ENCODE measurements around the gene PPM1L.

The PPM1L gene

DNA sequence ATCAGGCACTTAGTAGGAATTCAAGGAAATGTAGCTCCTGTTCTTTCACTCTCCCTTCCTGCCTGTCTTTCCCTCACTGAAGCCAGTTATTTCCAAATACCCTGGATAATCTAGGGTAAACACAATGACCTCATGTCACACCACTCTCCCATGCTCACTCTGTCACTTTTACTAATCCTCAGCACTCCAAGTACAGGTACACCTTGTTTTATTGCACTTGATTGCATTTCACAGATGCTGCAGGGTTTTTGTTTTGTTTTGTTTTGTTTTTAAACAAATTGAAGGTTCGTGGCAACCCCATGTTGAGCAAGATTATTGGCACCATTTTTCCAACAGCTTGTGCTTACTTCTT, 40.8 kb downstream of the PPM1L start:
- no peak for FAIRE-seq
- no peak for DNase-seq (ENCODE audit: insufficient read length, low spot score)
- TF ChIP-seq TAF1 (IDR thresholded peaks at IDR 0.05; ENCODE audit: low read depth, low read length): no peak
- no peak for TF ChIP-seq POLR2AphosphoS5 (IDR thresholded peaks at IDR 0.05; ENCODE audit: low read depth, low read length)
- no peak for TF ChIP-seq PAX5 (IDR thresholded peaks at IDR 0.05; ENCODE audit: insufficient read depth, low read length, severe bottlenecking)
- TF ChIP-seq SPI1 (IDR thresholded peaks at IDR 0.05; ENCODE audit: low read depth, low read length): no peak
- TF ChIP-seq POLR2A (IDR thresholded peaks at IDR 0.05; ENCODE audit: low read depth, low read length): no peak
- TF ChIP-seq POU2F2 (IDR thresholded peaks at IDR 0.05; ENCODE audit: low read depth, low read length): no peak

DNA sequence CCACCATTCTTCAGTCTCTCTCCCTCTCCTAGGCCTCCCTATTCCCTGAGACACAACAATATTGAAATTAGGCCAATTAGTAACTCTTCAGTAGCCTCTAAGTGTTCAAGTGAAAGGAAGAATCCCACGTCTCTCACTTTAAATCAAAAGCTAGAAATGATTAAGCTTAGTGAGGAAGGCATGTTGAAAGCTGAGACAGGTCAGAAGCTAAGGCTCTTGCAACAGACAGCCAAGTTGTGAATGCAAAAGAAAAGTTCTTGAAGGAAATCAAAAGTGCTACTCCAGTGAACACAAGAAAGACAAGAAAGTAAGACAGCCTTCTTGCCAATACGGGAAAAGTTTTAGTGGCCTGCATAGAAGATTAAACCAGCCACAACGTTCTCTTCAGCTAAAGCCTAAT, 41.3 kb downstream of the PPM1L start:
- FAIRE-seq: no peak
- TF ChIP-seq POU2F2 (IDR thresholded peaks at IDR 0.05; ENCODE audit: low read depth, low read length): no peak
- TF ChIP-seq POLR2A (IDR thresholded peaks at IDR 0.05; ENCODE audit: low read depth, low read length): no peak
- no peak for TF ChIP-seq SPI1 (IDR thresholded peaks at IDR 0.05; ENCODE audit: low read depth, low read length)
- no peak for TF ChIP-seq POLR2AphosphoS5 (IDR thresholded peaks at IDR 0.05; ENCODE audit: low read depth, low read length)
- TF ChIP-seq PAX5 (IDR thresholded peaks at IDR 0.05; ENCODE audit: insufficient read depth, low read length, severe bottlenecking): no peak
- no peak for TF ChIP-seq TAF1 (IDR thresholded peaks at IDR 0.05; ENCODE audit: low read depth, low read length)
- DNase-seq (ENCODE audit: insufficient read length, low spot score): no peak

DNA sequence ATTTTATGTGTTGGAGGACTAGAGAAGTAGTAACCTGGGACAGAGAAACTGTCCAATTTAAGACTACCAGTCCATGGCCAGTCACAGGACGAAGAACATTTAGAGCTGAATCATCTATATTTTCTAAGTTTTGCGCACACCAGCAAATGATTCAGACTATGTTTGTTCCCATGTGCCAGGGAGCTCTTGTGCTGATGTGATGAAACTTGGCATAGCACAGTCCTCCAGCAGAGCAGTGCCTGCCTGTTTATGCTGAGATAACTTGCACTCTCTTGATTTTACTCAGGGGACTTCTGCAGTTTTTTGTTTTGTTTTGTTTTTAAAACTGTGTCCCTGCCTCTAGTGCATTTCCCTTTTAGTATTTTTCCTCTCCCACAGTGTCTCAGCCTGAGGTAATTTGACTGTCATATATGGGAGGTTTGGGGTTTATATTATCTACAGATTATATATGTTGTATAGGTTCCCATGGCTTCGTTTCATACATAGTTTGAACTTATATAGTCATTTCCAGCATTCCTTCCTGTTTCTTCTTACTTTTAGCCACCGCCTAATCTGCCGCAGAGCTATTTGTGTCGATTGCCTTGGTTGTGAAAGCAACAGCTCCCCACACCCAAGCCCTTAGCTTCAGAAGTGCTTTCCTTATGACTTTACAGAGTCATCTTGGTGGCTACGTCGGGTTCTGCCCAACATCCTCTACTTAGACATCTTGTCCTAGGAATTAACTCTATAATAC, 45.5 kb downstream of the PPM1L start:
- DNase-seq (ENCODE audit: insufficient read length, low spot score) (no peak), FAIRE-seq (no peak)
- TF ChIP-seq POU2F2 (IDR thresholded peaks at IDR 0.05; ENCODE audit: low read depth, low read length): 0 out of 2 replicates have a peak, but pooled peaks have one; percentile 30
- no peak for TF ChIP-seq POLR2A (IDR thresholded peaks at IDR 0.05; ENCODE audit: low read depth, low read length)
- no peak for TF ChIP-seq SPI1 (IDR thresholded peaks at IDR 0.05; ENCODE audit: low read depth, low read length)
- TF ChIP-seq TAF1 (IDR thresholded peaks at IDR 0.05; ENCODE audit: low read depth, low read length): no peak
- no peak for TF ChIP-seq POLR2AphosphoS5 (IDR thresholded peaks at IDR 0.05; ENCODE audit: low read depth, low read length)
- TF ChIP-seq PAX5 (IDR thresholded peaks at IDR 0.05; ENCODE audit: insufficient read depth, low read length, severe bottlenecking): no peak

DNA sequence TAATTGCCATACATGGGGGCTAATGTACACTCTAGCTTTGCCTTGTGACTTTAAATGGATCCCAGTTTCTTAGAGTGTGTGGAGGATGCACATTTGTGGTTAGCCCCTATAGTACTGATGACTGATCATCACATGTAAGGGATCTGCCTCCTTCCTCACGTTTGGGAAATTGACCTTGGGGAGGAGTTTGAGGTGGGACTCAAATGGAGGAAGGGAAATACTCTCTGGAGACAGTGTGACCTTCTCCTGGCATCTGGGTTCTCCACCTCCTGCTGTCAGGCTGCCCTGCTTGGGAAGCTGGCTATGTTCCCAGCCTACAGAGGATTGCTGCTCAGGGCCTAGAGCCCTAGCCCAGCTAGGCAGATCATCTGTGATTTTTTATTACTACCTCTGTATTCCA, 48.7 kb downstream of the PPM1L start:
- no peak for DNase-seq (ENCODE audit: insufficient read length, low spot score)
- no peak for FAIRE-seq
- no peak for TF ChIP-seq POU2F2 (IDR thresholded peaks at IDR 0.05; ENCODE audit: low read depth, low read length)
- no peak for TF ChIP-seq POLR2AphosphoS5 (IDR thresholded peaks at IDR 0.05; ENCODE audit: low read depth, low read length)
- no peak for TF ChIP-seq TAF1 (IDR thresholded peaks at IDR 0.05; ENCODE audit: low read depth, low read length)
- TF ChIP-seq PAX5 (IDR thresholded peaks at IDR 0.05; ENCODE audit: insufficient read depth, low read length, severe bottlenecking): no peak
- no peak for TF ChIP-seq SPI1 (IDR thresholded peaks at IDR 0.05; ENCODE audit: low read depth, low read length)
- no peak for TF ChIP-seq POLR2A (IDR thresholded peaks at IDR 0.05; ENCODE audit: low read depth, low read length)

DNA sequence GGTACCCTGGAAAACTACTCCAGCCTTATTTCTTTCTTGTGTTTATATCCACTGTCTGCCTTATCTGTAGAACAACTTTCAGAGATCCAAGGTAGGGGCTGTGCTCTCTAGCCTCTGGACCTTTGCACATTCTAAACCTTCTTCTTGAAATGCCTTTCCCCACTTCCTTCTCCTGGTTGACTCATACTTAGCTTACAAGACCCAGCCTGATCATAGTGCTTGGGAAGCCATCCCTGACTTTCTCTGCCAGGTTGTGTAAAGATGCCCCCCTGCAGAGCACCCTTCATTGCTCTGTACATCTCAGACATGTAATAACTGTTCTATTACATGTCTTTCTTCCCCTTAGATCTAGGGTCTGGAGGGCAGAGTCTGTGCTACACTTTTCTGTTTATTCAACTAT, 50.1 kb downstream of the PPM1L start:
- FAIRE-seq (no peak), DNase-seq (ENCODE audit: insufficient read length, low spot score) (no peak)
- TF ChIP-seq SPI1 (IDR thresholded peaks at IDR 0.05; ENCODE audit: low read depth, low read length) (no peak), POU2F2 (IDR thresholded peaks at IDR 0.05; ENCODE audit: low read depth, low read length) (no peak), POLR2AphosphoS5 (IDR thresholded peaks at IDR 0.05; ENCODE audit: low read depth, low read length) (no peak), PAX5 (IDR thresholded peaks at IDR 0.05; ENCODE audit: insufficient read depth, low read length, severe bottlenecking) (no peak), POLR2A (IDR thresholded peaks at IDR 0.05; ENCODE audit: low read depth, low read length) (no peak), TAF1 (IDR thresholded peaks at IDR 0.05; ENCODE audit: low read depth, low read length) (no peak)

DNA sequence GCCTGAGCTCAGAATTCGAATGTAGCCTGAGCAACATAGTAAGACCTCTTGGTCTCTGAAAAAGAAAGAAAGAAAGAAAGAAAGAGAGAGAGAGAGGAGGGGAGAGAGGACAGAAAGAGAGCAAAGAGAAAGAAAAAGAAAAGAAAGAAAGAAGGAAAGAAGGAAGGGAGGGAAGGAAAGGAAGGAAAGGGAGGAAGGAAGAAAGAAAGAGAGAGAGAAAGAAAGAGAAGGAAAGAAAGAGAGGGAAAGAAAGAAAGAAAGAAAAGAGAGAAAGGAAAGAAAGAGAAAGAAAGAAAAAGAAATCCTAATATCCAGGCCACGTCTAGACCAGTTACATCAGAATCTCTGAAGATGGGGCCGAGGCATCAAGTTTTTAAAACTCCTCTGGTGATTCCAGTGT, 50.7 kb downstream of the PPM1L start:
- TF ChIP-seq POLR2A (IDR thresholded peaks at IDR 0.05; ENCODE audit: low read depth, low read length) (no peak), POU2F2 (IDR thresholded peaks at IDR 0.05; ENCODE audit: low read depth, low read length) (no peak), POLR2AphosphoS5 (IDR thresholded peaks at IDR 0.05; ENCODE audit: low read depth, low read length) (no peak), SPI1 (IDR thresholded peaks at IDR 0.05; ENCODE audit: low read depth, low read length) (no peak), TAF1 (IDR thresholded peaks at IDR 0.05; ENCODE audit: low read depth, low read length) (no peak), PAX5 (IDR thresholded peaks at IDR 0.05; ENCODE audit: insufficient read depth, low read length, severe bottlenecking) (no peak)
- FAIRE-seq: no peak

DNA sequence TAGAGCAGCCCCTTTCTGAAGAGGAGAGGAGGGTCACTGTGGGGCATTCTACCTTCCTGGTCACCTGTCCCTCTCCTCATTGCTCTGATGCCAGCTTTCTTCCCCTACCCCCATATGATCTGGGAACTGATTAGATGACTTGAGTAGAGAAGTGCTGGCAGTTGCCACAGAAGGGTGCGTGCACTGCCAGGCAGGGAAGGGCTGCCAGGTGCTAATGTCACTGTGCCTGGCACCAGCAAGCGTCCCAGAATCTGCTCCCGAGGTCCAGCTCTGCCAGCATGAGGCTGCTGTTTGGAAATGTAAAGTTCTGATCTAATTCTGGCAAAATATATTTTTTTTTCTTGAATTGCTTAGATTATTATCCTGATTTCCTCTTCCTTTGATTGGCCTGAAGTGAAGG, 52.8 kb downstream of the PPM1L start:
- FAIRE-seq (no peak), DNase-seq (ENCODE audit: insufficient read length, low spot score) (no peak)
- TF ChIP-seq PAX5 (IDR thresholded peaks at IDR 0.05; ENCODE audit: insufficient read depth, low read length, severe bottlenecking) (no peak), POU2F2 (IDR thresholded peaks at IDR 0.05; ENCODE audit: low read depth, low read length) (no peak), POLR2AphosphoS5 (IDR thresholded peaks at IDR 0.05; ENCODE audit: low read depth, low read length) (no peak), POLR2A (IDR thresholded peaks at IDR 0.05; ENCODE audit: low read depth, low read length) (no peak), TAF1 (IDR thresholded peaks at IDR 0.05; ENCODE audit: low read depth, low read length) (no peak), SPI1 (IDR thresholded peaks at IDR 0.05; ENCODE audit: low read depth, low read length) (no peak)

More for the DNA sequence above, 50.7 kb downstream of the PPM1L start:
- DNase-seq (ENCODE audit: insufficient read length, low spot score): no peak

DNA sequence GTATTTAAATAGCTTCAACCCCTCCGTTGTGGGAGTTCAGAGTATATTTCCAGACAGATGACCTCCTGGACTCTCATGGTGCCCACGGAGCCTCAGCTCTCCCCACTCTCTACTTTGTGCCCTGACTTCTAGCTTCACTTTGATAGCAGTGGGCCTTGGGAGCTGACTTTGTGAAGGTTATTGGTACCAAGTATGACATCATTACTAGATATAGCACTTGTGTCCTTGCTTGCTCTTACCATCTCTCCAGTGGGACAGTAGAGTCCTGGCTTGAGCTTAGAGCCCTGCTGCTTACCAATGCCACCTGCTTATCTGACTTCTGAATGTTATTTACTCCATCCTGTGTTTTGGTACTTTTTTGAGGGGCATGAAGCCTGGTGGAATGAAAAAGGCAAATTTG, 53.4 kb downstream of the PPM1L start:
- DNase-seq (ENCODE audit: insufficient read length, low spot score) (no peak), FAIRE-seq (no peak)

DNA sequence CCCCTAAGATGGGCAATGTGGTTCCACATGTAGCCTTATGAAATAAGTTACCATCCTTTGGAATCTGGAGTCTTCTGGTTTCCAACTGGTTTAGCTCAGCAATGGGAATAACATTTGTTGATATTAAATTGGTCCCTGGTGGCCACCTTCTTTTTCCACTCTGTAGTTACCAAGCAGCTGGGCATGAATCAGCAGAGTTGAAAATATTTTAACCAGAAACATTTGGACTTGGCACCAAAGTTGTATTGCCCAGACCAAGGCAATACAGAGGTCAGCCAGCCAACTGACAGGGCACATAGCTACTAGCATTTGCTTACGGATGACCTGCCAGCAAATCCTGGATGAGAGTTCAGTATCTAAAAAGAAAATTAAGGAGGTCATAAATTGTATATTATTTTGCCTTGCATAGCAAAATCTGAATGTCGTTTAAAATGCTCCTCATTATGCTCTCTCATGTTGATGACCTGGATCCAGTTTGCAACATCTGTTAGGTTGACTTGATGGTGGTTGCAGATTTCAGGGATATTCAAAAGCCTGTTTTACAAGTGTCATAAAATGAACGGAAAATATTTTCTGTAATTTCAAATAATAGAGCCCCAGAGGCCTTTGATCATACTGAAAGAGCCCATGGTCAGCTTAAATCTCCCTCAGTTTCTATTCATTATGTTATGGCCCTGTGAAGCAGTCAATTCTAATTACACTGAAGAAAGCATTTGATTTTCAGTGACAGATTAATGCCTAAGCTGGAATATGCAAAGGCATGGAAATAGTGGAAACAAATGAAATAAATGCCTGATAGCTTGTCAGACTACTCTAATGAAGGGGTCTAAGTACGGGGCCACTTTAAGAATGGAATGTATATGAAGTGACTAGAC, 54.6 kb downstream of the PPM1L start:
- TF ChIP-seq POU2F2 (IDR thresholded peaks at IDR 0.05; ENCODE audit: low read depth, low read length) (no peak), POLR2AphosphoS5 (IDR thresholded peaks at IDR 0.05; ENCODE audit: low read depth, low read length) (no peak), PAX5 (IDR thresholded peaks at IDR 0.05; ENCODE audit: insufficient read depth, low read length, severe bottlenecking) (no peak), TAF1 (IDR thresholded peaks at IDR 0.05; ENCODE audit: low read depth, low read length) (no peak), SPI1 (IDR thresholded peaks at IDR 0.05; ENCODE audit: low read depth, low read length) (no peak), POLR2A (IDR thresholded peaks at IDR 0.05; ENCODE audit: low read depth, low read length) (no peak)
- DNase-seq (ENCODE audit: insufficient read length, low spot score) (no peak), FAIRE-seq (no peak)

More for the DNA sequence above, 53.4 kb downstream of the PPM1L start:
- TF ChIP-seq SPI1 (IDR thresholded peaks at IDR 0.05; ENCODE audit: low read depth, low read length) (no peak), POU2F2 (IDR thresholded peaks at IDR 0.05; ENCODE audit: low read depth, low read length) (no peak), PAX5 (IDR thresholded peaks at IDR 0.05; ENCODE audit: insufficient read depth, low read length, severe bottlenecking) (no peak), POLR2AphosphoS5 (IDR thresholded peaks at IDR 0.05; ENCODE audit: low read depth, low read length) (no peak), POLR2A (IDR thresholded peaks at IDR 0.05; ENCODE audit: low read depth, low read length) (no peak)

Data from GM12891 (cell line).